ENCODE measurements around the gene PLOD1. TPM values are rescaled to one million over a fixed set of nuclear protein-coding genes. Genes with fewer than 3 reads are reported as not detected.

PLOD1 gene
- total RNA-seq (2022; extraction: Qiagen RNA extraction; ENCODE audit: low read depth), result 74.1 to 86.9 TPM (median 77.6 TPM) in 5 replicates

DNA sequence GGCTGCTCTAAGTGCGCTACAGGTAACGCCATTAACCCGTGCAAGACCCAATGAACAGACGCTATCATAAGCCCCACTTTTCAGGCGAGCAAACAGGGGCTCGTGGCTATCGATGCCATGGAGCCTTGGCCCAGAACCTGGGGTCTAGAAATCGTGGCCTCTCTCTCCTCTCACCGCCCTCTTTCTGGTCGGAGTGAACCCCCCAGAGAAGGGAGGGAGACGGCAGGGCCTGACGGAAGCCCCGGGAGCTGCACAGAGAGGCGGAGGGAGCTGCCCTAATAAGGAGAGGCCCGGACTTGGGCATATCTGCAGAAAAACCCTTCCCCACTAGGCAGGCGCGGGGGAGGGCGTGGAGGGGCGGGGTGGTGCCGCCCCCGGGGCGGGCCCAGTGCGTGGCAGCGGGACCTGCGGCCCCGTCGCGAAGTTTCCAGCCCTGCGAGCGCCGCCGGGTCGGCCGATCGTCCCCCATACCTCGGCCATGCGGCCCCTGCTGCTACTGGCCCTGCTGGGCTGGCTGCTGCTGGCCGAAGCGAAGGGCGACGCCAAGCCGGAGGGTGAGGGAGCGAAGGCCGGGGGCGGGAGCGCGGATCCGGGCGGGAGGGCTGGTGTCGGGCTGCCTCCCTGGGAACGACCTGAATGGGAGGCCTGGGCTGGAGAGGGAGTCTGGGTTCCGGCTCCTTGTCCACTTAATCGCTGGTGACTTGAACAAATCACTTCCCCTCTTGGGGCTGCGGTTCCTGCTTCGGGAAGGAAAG, at the start of gene PLOD1:
Gene PLOD1 (plus strand): TSS at position 416 of the 755 bp plus-strand sequence. CDS start 63 bp downstream, at position 479.

DNA sequence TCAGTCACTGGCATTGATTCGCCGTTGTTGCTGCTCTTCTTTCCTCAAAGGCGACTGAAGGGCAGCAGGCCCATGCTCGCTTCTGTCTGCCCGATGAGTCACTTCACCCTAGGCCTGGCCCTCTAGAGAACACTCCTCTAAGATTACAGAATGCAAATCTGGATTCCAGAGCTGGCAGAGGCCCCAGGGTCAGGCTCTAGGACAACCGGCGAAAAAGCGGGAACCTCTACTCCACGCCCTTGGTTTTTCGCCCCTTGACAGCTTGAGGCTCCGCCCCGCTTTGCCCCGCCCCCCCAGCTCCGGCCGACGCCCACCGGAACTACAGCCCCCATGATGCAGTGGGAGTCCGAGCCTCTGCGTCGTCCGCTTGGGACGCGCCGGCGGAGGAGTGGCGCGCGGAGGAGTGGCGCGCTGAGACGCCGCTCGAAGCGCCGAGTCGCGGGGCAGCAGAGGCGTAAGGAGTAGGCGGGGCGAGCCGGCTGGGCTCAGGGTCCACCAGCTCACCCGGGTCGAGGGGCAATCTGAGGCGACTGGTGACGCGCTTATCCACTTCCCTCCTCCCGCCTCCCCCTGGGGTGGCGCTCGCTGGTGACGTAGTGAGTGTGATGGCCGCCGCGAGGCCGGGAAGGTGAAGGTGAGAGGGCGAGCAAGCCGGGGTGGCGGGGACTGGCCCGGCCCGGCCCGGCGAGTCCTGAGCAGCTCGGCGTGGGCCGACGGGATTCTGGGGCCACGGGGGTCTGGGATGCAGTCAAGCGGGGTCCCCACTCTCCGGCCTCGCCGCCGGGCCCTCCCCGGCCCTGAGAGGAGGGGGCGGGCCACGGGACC, 45.5 kb downstream of the PLOD1 start, which contains the start of gene MFN2:
Gene MFN2 (plus strand): TSS at position 594 of the 825 bp plus-strand sequence. CDS start 8,725 bp downstream, outside the sequence.

Other genes starting within 250 kb of the PLOD1 start
- gene DRAXIN, start 243.0 kb upstream of the PLOD1 start, total RNA-seq (2022; extraction: Qiagen RNA extraction; ENCODE audit: low read depth), result 0.09 to 0.23 TPM (median 0.17 TPM) in 5 replicates
- gene AGTRAP, start 198.6 kb upstream of the PLOD1 start, total RNA-seq (2022; extraction: Qiagen RNA extraction; ENCODE audit: low read depth), result 80.0 to 102 TPM (median 89.8 TPM) in 5 replicates
- not detected in 5 replicates for gene C1orf167, start 172.5 kb upstream of the PLOD1 start, total RNA-seq (2022; extraction: Qiagen RNA extraction; ENCODE audit: low read depth)
- 4.6 to 5.6 TPM (median 4.8 TPM) in 5 replicates for gene MTHFR, start 128.8 kb upstream of the PLOD1 start, total RNA-seq (2022; extraction: Qiagen RNA extraction; ENCODE audit: low read depth)
- gene CLCN6, start 128.5 kb upstream of the PLOD1 start, total RNA-seq (2022; extraction: Qiagen RNA extraction; ENCODE audit: low read depth), result 5.5 to 6.8 TPM (median 6.3 TPM) in 5 replicates
- not detected in 5 replicates for gene NPPA, start 86.9 kb upstream of the PLOD1 start, total RNA-seq (2022; extraction: Qiagen RNA extraction; ENCODE audit: low read depth)
- gene NPPB, start 75.8 kb upstream of the PLOD1 start, total RNA-seq (2022; extraction: Qiagen RNA extraction; ENCODE audit: low read depth), result 0.13 to 0.32 TPM in 2 of 5 replicates, not detected in the others
- gene KIAA2013, start 8.3 kb upstream of the PLOD1 start, total RNA-seq (2022; extraction: Qiagen RNA extraction; ENCODE audit: low read depth), result 32.4 to 49.0 TPM (median 44.5 TPM) in 5 replicates
- 34.1 to 39.6 TPM (median 35.5 TPM) in 5 replicates for gene MFN2, start 45.7 kb downstream of the PLOD1 start, total RNA-seq (2022; extraction: Qiagen RNA extraction; ENCODE audit: low read depth)
- gene MIIP, start 84.8 kb downstream of the PLOD1 start, total RNA-seq (2022; extraction: Qiagen RNA extraction; ENCODE audit: low read depth), result 12.2 to 16.4 TPM (median 13.6 TPM) in 5 replicates
- gene TNFRSF8, start 128.6 kb downstream of the PLOD1 start, total RNA-seq (2022; extraction: Qiagen RNA extraction; ENCODE audit: low read depth), result 0.06 to 0.19 TPM (median 0.08 TPM) in 5 replicates
- 0.28 to 0.62 TPM (median 0.33 TPM) in 5 replicates for gene TNFRSF1B, start 232.3 kb downstream of the PLOD1 start, total RNA-seq (2022; extraction: Qiagen RNA extraction; ENCODE audit: low read depth)